Measurements from ENCODE around the gene ECHDC3.

The ECHDC3 gene

DNA sequence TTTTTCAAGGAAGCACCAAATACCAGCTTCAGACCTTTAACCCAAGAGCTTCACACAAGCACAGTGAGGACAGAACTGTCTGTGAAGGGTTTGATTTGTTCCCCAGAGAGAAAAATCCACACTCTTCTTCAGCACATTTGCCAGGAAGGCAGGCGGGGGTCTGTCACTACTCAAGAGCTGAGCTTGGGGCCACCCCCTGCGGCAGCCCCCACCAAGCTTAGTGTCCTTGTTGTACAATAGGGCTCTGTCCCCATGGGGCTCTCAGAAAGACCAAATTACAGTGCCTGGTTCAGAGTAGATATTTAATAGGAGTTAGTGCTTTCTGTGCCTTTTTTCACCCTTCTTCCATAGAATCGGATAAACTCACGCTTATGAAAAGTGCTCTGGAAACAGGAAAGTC lies 12.4 kb downstream of the ECHDC3 start:
- DNase-seq = no peak

DNA sequence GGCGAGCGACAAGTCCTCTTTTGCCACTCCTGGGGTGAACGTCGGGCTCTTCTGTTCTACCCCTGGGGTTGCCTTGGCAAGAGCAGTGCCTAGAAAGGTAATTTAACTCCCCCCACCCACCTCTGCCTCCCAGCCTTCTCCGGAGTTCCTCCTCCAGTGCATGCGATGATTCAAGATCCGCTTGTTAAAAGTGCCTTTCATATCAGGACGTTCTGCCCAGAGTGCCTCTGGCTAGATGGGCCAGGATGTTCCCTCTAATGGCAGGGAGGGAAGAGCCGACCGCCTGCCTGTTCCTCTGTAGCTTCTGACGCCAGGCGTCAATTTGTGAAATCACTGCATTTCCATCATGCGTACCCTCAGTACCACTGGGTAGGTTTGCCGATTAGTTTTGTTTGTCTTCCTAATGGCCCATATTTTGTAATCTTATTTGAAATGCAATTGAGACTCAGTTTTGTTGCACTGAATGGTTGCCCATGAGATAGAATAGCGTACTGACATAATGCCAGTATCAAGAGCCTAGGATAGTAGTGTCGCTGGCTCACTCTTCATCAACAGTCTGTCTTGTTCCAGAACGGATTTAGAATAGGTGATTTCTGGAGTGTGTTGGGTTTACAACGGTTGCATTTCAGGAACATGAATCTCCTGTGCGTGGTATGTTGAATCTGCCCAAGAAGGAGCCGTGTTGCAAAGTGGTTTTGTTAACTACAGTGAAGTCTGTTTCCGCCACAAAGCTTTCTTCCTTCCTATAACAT lies 13.5 kb downstream of the ECHDC3 start:
- no peak for DNase-seq

GRCh38 chr10:11756766-11757315 lies 14.7 kb downstream of the ECHDC3 start:
- DNase-seq = no peak

DNA sequence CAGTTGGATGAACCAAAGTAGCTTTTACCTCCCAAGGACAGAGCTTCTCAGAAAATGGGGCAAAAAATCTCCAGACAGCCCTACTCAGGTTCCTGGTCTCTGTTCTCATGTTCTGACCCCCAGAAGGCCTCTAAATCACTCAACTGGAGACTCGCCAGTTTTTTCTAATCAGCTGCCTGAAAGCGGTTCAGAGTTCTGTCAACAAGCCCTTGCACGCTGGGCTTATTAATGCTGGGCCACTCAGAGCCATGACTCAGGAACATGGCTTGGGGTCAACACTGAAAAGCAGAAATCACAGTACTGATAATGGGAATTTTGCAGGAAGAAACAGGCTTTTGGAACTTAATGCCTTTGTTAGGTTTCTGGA lies 15.3 kb downstream of the ECHDC3 start:
- no peak for DNase-seq

GRCh38 chr10:11757821-11758463 lies 15.8 kb downstream of the ECHDC3 start:
- DNase-seq = peak; percentile 19

DNA sequence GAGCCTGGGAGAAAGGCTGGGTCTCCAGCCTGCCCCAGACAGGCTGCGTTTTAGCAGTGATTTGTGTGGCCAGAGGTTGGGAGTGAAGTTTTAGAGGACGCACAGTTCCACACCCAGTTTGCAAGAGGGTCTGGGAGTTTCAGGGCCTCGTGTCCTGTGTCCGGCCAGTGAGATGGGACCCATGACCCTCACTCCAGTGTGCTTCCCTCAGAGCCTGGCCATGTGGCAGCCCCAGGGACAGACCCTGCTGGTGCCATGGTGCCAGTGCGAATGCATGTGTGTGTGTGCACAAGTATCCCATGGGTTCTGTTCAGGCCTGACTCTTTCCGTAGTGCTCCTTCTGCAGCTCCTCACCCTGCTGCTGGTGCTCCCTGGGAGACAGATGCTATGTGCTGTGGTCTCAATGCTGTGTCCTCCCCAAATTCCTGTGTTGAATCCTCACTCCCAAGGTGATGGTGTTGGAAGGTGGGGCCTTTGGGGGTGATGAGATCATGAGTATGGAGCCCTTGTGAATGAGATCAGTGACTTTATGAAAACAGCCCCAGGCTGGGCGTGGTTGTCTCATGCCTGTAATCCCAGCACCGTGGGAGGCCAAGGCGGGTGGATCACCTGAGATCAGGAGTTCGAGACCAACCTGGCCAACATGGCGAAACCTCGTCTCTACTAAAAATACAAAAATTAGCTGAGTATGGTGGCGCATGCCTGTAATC lies 16.5 kb downstream of the ECHDC3 start:
- no peak for DNase-seq

DNA sequence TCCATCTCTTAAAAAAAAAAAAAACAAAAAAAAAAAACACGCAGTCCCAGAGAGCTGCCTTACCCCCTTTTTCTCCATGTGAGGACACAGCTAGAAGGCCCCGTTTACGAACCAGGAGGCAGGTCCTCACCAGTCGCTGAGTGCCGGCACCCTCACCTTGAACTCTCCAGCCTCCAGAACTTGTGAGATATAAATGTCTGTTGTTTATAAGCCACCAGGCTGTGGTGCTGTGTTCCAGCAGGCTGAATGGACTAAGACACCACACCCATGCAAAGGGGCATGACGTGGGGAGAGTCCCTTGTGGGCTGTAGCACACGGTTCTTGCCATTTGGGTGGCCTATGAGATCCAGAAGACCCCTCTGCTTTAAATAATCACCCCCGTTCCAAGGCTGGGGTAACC lies 17.2 kb downstream of the ECHDC3 start:
- DNase-seq = no peak

DNA sequence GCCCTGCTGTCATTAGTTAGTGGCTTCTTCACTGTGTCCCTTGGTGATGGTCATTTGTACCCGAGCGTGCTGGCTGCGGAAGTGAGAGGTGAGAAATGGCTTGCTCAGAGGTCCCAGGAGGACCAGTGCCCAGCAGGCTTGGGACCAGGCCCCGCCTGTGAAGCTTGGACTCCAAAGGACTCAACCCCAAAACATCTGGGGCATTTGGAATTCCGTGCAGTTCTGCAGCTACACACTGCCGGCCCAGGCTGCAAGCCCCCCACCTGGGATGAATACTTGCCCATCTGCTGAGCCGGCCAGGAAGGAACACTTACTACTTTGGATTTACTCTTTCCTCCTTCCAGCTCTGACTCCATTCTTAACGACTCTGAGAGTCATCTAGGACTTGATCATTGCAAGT lies 18.0 kb downstream of the ECHDC3 start:
- DNase-seq = no peak

GRCh38 chr10:11760861-11761260 lies 18.7 kb downstream of the ECHDC3 start:
- DNase-seq = no peak

- no peak for DNase-seq
Measured at GRCh38 chr10:11761431-11761830, 19.2 kb downstream of the ECHDC3 start.

DNA sequence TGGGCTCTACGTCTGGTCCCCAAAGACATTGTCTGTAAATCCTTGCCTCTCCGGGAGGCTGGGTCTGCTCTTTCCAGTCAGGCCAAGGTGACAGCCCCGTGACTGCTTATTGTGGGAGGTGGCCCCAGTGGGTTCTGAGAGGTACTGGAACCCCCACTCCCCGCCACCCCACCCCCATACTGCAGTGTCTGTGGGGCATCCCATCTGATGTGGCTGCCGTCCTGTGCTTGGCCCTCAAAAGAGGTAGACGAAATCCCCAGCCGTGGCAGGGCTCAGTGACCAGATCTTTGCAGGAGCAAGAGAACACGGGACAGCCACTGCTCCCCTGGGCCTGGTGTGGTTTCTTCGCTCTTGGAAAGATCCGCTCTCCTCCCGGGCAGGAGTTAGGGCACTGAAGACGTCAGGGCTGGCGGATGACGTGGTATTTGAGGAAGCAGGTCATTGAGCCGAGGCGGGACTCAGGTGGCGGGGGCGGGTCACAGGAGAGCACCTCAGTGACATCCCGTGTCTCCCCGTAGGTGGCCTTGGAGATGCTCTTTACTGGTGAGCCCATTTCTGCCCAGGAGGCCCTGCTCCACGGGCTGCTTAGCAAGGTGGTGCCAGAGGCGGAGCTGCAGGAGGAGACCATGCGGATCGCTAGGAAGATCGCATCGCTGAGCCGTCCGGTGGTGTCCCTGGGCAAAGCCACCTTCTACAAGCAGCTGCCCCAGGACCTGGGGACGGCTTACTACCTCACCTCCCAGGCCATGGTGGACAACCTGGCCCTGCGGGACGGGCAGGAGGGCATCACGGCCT lies 20.7 kb downstream of the ECHDC3 start:
- no peak for DNase-seq

DNA sequence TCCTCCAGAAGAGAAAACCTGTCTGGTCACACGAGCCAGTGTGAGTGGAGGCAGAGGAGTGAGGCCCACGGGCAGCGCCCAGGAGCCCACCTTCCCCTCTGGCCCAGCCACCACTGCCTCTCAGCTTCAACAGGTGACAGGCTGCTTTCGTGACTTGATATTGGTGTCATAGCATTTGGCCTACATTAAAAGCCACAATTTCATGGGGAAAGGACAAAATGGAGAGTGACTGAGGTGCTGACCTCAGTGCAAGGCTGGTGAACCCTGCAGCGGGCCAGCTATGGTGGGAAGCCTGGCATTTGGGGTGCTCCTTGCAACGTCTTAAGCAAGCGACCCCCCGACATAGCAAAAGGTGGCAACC lies 21.3 kb downstream of the ECHDC3 start:
- no peak for DNase-seq

GRCh38 chr10:11765141-11765540 lies 23.0 kb downstream of the ECHDC3 start:
- DNase-seq = no peak

GRCh38 chr10:11772575-11773288 lies 30.6 kb downstream of the ECHDC3 start:
- no peak for DNase-seq

- no peak for DNase-seq
Measured at GRCh38 chr10:11773761-11774441, 31.7 kb downstream of the ECHDC3 start.

DNA sequence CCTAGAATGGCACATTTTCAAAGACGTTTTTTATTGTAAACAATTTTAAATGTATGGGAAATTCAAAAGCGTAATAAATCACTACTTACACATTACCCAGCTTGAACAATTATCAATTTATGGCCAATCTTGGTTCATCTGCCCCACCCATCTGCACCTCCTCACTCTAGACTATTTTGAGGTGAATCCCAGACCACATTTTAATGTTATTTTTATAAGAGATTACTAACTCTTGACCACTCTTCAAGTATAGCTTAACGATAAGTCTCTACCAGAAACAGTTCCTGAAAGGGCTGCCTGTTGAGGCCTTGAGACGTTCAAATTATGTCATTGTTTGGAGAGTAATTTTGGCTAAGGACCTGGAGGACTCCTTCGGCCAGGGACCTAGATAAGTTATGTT lies 33.2 kb downstream of the ECHDC3 start:
- DNase-seq = no peak

GRCh38 chr10:11776080-11776479 lies 33.9 kb downstream of the ECHDC3 start:
- no peak for DNase-seq

- no peak for DNase-seq
Measured at GRCh38 chr10:11781114-11781513, 38.9 kb downstream of the ECHDC3 start.

- DNase-seq = peak; percentile 13
Measured at GRCh38 chr10:11782793-11783557, 40.8 kb downstream of the ECHDC3 start.

DNA sequence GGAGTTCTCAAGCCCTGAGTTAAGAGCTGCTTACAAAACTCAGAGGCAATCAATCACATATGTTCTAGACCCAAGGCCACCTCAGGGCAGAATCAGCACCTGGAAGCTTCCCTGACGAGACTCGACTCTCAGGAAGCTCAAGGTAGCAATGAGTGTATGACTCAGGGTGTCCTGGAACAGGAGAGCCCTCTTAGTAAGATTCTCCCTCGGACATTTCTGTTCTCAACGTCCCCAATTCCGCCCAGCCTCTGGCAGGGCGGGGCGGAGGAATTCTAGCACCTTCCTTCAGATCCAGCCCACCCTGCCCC lies 41.3 kb downstream of the ECHDC3 start:
- no peak for DNase-seq

DNA sequence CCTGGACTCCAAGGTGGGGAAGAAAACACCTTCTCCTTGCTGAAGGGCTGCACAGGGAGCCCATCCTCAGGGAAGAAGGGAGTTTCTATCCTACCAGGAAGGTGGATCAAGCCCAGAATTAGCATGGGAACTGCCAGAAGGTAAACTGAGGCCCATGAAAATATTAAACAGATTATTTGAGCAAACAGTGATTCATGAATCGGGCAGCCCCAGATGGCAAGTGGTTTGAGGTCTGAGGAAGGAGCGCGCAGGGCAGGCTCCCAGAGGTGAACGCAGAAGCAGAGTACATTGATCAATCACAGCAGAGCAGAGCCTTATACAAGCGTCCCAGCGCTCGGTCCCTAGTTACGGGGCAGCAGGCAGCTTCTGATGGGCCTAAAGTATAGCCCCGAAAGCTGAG lies 45.2 kb downstream of the ECHDC3 start:
- no peak for DNase-seq

Measured in GF-D8 (cell line).